Measurements from ENCODE around the gene AMPH.
"Not testable (repeated sequence)": the region's sequence is repeated elsewhere in the genome, so short reads cannot be mapped to it uniquely, and the experiment has no call there.

DNA sequence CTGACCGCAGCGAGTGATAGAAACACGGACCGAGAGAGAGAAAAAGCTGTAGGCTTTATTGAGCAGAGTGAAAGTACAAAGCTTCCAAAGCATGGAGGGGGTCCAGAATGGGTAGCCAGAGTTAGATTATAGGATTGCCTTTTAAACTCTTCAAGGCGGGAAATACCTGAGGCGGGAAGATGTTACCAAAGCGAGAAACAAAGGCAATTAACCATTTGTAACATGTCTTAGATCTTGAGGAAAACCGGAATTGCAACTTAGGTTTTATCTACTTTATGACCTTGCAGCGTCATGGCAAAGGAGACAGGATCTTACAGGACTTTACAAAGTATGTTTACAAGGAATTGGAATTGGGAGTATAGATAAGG lies 295.0 kb downstream of the AMPH start:
- TF ChIP-seq EZH2 (IDR thresholded peaks at IDR 0.05; ENCODE audit: low read length, unreplicated experiment), result not testable (repeated sequence)
- TF ChIP-seq, protein P1, sequence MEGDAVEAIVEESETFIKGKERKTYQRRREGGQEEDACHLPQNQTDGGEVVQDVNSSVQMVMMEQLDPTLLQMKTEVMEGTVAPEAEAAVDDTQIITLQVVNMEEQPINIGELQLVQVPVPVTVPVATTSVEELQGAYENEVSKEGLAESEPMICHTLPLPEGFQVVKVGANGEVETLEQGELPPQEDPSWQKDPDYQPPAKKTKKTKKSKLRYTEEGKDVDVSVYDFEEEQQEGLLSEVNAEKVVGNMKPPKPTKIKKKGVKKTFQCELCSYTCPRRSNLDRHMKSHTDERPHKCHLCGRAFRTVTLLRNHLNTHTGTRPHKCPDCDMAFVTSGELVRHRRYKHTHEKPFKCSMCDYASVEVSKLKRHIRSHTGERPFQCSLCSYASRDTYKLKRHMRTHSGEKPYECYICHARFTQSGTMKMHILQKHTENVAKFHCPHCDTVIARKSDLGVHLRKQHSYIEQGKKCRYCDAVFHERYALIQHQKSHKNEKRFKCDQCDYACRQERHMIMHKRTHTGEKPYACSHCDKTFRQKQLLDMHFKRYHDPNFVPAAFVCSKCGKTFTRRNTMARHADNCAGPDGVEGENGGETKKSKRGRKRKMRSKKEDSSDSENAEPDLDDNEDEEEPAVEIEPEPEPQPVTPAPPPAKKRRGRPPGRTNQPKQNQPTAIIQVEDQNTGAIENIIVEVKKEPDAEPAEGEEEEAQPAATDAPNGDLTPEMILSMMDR (conservative IDR thresholded peaks at IDR 0.05; ENCODE audit: low read depth, low read length), result not testable (repeated sequence)
